GM04503 (cell line): ENCODE measurements around the gene TRIM39.

Source experiments
- DNase-seq: peaks from one replicate; pipeline ENCODE4 v3.0.0-alpha.2; 2012; ENCODE audit warnings: low read depth

TRIM39 gene

GRCh38 chr6:30327232-30327746, 562 bp downstream of the TRIM39 start:
- DNase-seq: no peak

- DNase-seq: no peak
These were observed 1.7 kb downstream of the TRIM39 start for GRCh38 chr6:30328397-30328796.

- DNase-seq: no peak
These were observed 2.6 kb downstream of the TRIM39 start for GRCh38 chr6:30329331-30329730.

- no peak for DNase-seq
These were observed 5.3 kb downstream of the TRIM39 start for GRCh38 chr6:30331981-30332380.

- no peak for DNase-seq
These were observed 7.5 kb downstream of the TRIM39 start for GRCh38 chr6:30334075-30334783.

- no peak for DNase-seq
These were observed 13.9 kb downstream of the TRIM39 start for GRCh38 chr6:30340589-30341054.

GRCh38 chr6:30341218-30341617, 14.5 kb downstream of the TRIM39 start:
- no peak for DNase-seq

GRCh38 chr6:30341728-30342127, 15.0 kb downstream of the TRIM39 start:
- no peak for DNase-seq

- DNase-seq: no peak
These were observed 17.6 kb downstream of the TRIM39 start for GRCh38 chr6:30344191-30344867.

GRCh38 chr6:30344868-30345671, 18.3 kb downstream of the TRIM39 start, which contains the start of gene RPP21:
Gene RPP21 (plus strand): TSS chr6:30345156. CDS start chr6:30345172, 16 bp downstream.
- DNase-seq: peak; percentile 33

- DNase-seq: no peak
These were observed 19.1 kb downstream of the TRIM39 start for GRCh38 chr6:30345852-30346251.

GRCh38 chr6:30348957-30349356, 22.2 kb downstream of the TRIM39 start:
- no peak for DNase-seq

- no peak for DNase-seq
These were observed 22.9 kb downstream of the TRIM39 start for GRCh38 chr6:30349421-30350177.

GRCh38 chr6:30350524-30350923, 23.8 kb downstream of the TRIM39 start:
- DNase-seq: no peak

GRCh38 chr6:30352550-30352949, 25.8 kb downstream of the TRIM39 start:
- DNase-seq: no peak

- no peak for DNase-seq
These were observed 28.6 kb downstream of the TRIM39 start for GRCh38 chr6:30355281-30355680.

GRCh38 chr6:30356536-30356935, 29.8 kb downstream of the TRIM39 start:
- no peak for DNase-seq

GRCh38 chr6:30357678-30358540, 31.2 kb downstream of the TRIM39 start:
- DNase-seq: peak; percentile 15

GRCh38 chr6:30359276-30359675, 32.5 kb downstream of the TRIM39 start:
- DNase-seq: no peak

- DNase-seq: no peak
These were observed 33.4 kb downstream of the TRIM39 start for GRCh38 chr6:30360139-30360538.

GRCh38 chr6:30361661-30362060, 34.9 kb downstream of the TRIM39 start:
- DNase-seq: no peak
